Measurements from ENCODE around the gene TCF7L2.

- TF ChIP-seq CTCF (IDR thresholded peaks at IDR 0.05; ENCODE audit: poor library complexity, severe bottlenecking), result no peak
- TF ChIP-seq REST (IDR thresholded peaks at IDR 0.05; ENCODE audit: borderline replicate concordance), result no peak
- no peak for TF ChIP-seq EP300 (conservative IDR thresholded peaks at IDR 0.05; ENCODE audit: poor library complexity, severe bottlenecking)
- no peak for TF ChIP-seq EZH2 (IDR thresholded peaks at IDR 0.05; ENCODE audit: borderline replicate concordance, insufficient read depth, low read length, poor library complexity, severe bottlenecking)
- no peak for TF ChIP-seq SMC3 (conservative IDR thresholded peaks at IDR 0.05; ENCODE audit: poor library complexity)
- no peak for TF ChIP-seq MXI1 (conservative IDR thresholded peaks at IDR 0.05; ENCODE audit: poor library complexity, severe bottlenecking)
- no peak for TF ChIP-seq POLR2AphosphoS5 (IDR thresholded peaks at IDR 0.05)
- no peak for TF ChIP-seq TAF1 (IDR thresholded peaks at IDR 0.05; ENCODE audit: low read depth)
These were observed 85.8 kb downstream of the TCF7L2 start for GRCh38 chr10:113035732-113036312.
